ENCODE results near the gene SPCS2. TPM values are rescaled to one million over a fixed set of nuclear protein-coding genes. Genes with fewer than 3 reads are reported as not detected.
A peak's percentile ranks its signal among the peaks of the same experiment; 100 is the strongest.

Gene SPCS2
- total RNA-seq, 4 donors from 2014 or later = 40.7 to 62.8 (median 53.6) TPM

GRCh38 chr11:74949753-74950137, 679 bp downstream of the SPCS2 start:
- no peak for DNase-seq
- intact Hi-C loops (cut with DNase I) = no loop called here
- H3K4me3 ChIP-seq = peak overlapping the region; percentile 69 to 86 (median 84)
- H3K9me3 ChIP-seq = no peaks in the 10 kb centered on the region
- no peak for TF ChIP-seq CTCF (IDR thresholded peaks at IDR 0.05)
- TF ChIP-seq POLR2A (IDR thresholded peaks at IDR 0.05) = no peak
- H3K36me3 ChIP-seq = peaks cover 0 to 20% (median 0%) of the 10 kb centered on the region in 3 donors
- H3K4me1 ChIP-seq = peaks cover 5 to 56% (median 21%) of the 10 kb centered on the region in 3 donors
- H3K27me3 ChIP-seq = no peaks in the 10 kb centered on the region
- peak overlapping the region; percentile 86 to 90 (median 88) for H3K27ac ChIP-seq
- 0% methylated on average over 6 of the region's 6 CpGs for WGBS, 2 donors

GRCh38 chr11:74950374-74950969, 1.4 kb downstream of the SPCS2 start:
- Histone ChIP-seq H3K27me3 (no peaks in the 10 kb centered on the region), H3K4me1 (peaks cover 5 to 56% (median 21%) of the 10 kb centered on the region in 3 donors), H3K27ac (peak overlapping the region in 1 of 4 donors; percentile 86), H3K4me3 (peak overlapping the region; percentile 69 to 86 (median 84)), H3K36me3 (peaks cover 0 to 26% (median 0%) of the 10 kb centered on the region in 3 donors), H3K9me3 (no peaks in the 10 kb centered on the region)
- no peak for TF ChIP-seq CTCF (IDR thresholded peaks at IDR 0.05)
- no peak for DNase-seq
- 65% methylated on average over 2 of the region's 2 CpGs for WGBS, 2 donors
- intact Hi-C loops (cut with DNase I) = no loop called here

- no peak for TF ChIP-seq CTCF (IDR thresholded peaks at IDR 0.05)
- no peak for TF ChIP-seq POLR2A (IDR thresholded peaks at IDR 0.05)
- peaks cover 5 to 61% (median 21%) of the 10 kb centered on the region in 3 donors for H3K4me1 ChIP-seq
- intact Hi-C loops (cut with DNase I) = no loop called here
- peaks cover 0 to 26% (median 0%) of the 10 kb centered on the region in 3 donors for H3K36me3 ChIP-seq
- H3K27me3 ChIP-seq = no peaks in the 10 kb centered on the region
- 74 to 93% methylated on average over 8 of the region's 8 CpGs for WGBS, 2 donors
- peak overlapping the region in 1 of 4 donors; percentile 30 for H3K4me3 ChIP-seq
- no peak overlapping the region for H3K27ac ChIP-seq
- no peak for DNase-seq
- no peaks in the 10 kb centered on the region for H3K9me3 ChIP-seq
Observed at GRCh38 chr11:74951226-74951625, 2.2 kb downstream of the SPCS2 start.

GRCh38 chr11:74952752-74953151, 3.7 kb downstream of the SPCS2 start:
- intact Hi-C loops (cut with DNase I) = no loop called here
- no peaks in the 10 kb centered on the region for H3K27me3 ChIP-seq
- peaks cover 0 to 35% (median 0%) of the 10 kb centered on the region in 3 donors for H3K36me3 ChIP-seq
- H3K9me3 ChIP-seq = no peaks in the 10 kb centered on the region
- H3K4me3 ChIP-seq = no peak overlapping the region
- H3K4me1 ChIP-seq = peaks cover 5 to 73% (median 21%) of the 10 kb centered on the region in 3 donors
- TF ChIP-seq CTCF (IDR thresholded peaks at IDR 0.05) = no peak
- TF ChIP-seq POLR2A (IDR thresholded peaks at IDR 0.05) = no peak
- 74 to 76% methylated on average over 2 of the region's 2 CpGs for WGBS, 2 donors
- no peak overlapping the region for H3K27ac ChIP-seq
- DNase-seq = no peak

GRCh38 chr11:74953451-74953850, 4.4 kb downstream of the SPCS2 start:
- Histone ChIP-seq H3K4me3 (no peak overlapping the region), H3K27me3 (no peaks in the 10 kb centered on the region), H3K9me3 (no peaks in the 10 kb centered on the region), H3K36me3 (peaks cover 0 to 38% (median 0%) of the 10 kb centered on the region in 3 donors), H3K27ac (no peak overlapping the region), H3K4me1 (peaks cover 5 to 70% (median 15%) of the 10 kb centered on the region in 3 donors)
- TF ChIP-seq POLR2A (IDR thresholded peaks at IDR 0.05) = no peak
- no peak for TF ChIP-seq CTCF (IDR thresholded peaks at IDR 0.05)
- DNase-seq = no peak
- intact Hi-C loops (cut with DNase I) = no loop called here
- 89 to 95% methylated on average over 5 of the region's 5 CpGs for WGBS, 2 donors

All from esophagus squamous epithelium (tissue), 5 donors.